Caco-2 (cell line): Measurements from ENCODE around the gene GRM1. TPM values are rescaled to one million over a fixed set of nuclear protein-coding genes. Genes with fewer than 3 reads are reported as not detected.

Experiments
- BruUV-seq: library from RNA; stranded (reverse); fragments of 400-500 nt; replicated peaks from 2 replicates; lab custom pipeline; 2021; lab: Mats Ljungman, UMichigan
- CTCF ChIA-PET: fragments of 300-600 bp; sonication (Branson Sonifier 250); formaldehyde crosslinking; loops from one replicate; lab custom pipeline; 2022; ENCODE audit warnings: antibody characterized with exemption; lab: Charles Lee
- POLR2A ChIA-PET: fragments of 300-600 bp; sonication (Branson Sonifier 250); formaldehyde crosslinking; loops from one replicate; lab custom pipeline; 2022; ENCODE audit warnings: antibody characterized with exemption; lab: Charles Lee
- DNase-seq, 2 experiments: peaks; one replicate each; pipeline versions ENCODE4 v3.0.0 to v3.0.0-alpha.2; 2020 to 2022
- H3K27me3 ChIP-seq: replicated peaks from 2 replicates; pipeline ENCODE4 v1.6.0; 2011; ENCODE audit warnings: low read length; ENCODE audit not compliant: control insufficient read depth, insufficient read depth
- H3K36me3 ChIP-seq: 2 replicates; pipeline ENCODE4 v1.5.1; 2011; ENCODE audit warnings: low read length; ENCODE audit not compliant: control insufficient read depth, insufficient read depth
- H3K4me1 ChIP-seq: fragments of 250-450 bp; sonication (Bioruptor Pico); 2 replicates; pipeline ENCODE4 v1.5.1; 2020; ENCODE audit warnings: mild to moderate bottlenecking
- H3K4me3 ChIP-seq: 2 replicates; pipeline ENCODE4 v1.5.1; 2011; ENCODE audit warnings: low read depth, mild to moderate bottlenecking, control low read depth, low read length
- H3K9me3 ChIP-seq: fragments of 250-450 bp; sonication (Bioruptor Pico); 2 replicates; pipeline ENCODE4 v1.5.1; 2020; ENCODE audit warnings: mild to moderate bottlenecking, moderate library complexity
- H3K27ac Mint-ChIP-seq: one replicate; pipeline ENCODE4 v1.8.0; 2022; ENCODE audit warnings: mixed read lengths; ENCODE audit not compliant: unreplicated experiment
- H3K27me3 Mint-ChIP-seq: one replicate; pipeline ENCODE4 v1.8.0; 2022; ENCODE audit warnings: mixed read lengths; ENCODE audit not compliant: insufficient read depth, unreplicated experiment
- H3K36me3 Mint-ChIP-seq: one replicate; pipeline ENCODE4 v1.8.0; 2022; ENCODE audit warnings: mild to moderate bottlenecking, mixed read lengths; ENCODE audit not compliant: insufficient read depth, unreplicated experiment
- H3K4me1 Mint-ChIP-seq: one replicate; pipeline ENCODE4 v1.8.0; 2022; ENCODE audit warnings: low read depth, mixed read lengths; ENCODE audit not compliant: unreplicated experiment
- H3K4me3 Mint-ChIP-seq: one replicate; pipeline ENCODE4 v1.8.0; 2022; ENCODE audit warnings: mild to moderate bottlenecking, moderate library complexity, mixed read lengths; ENCODE audit not compliant: unreplicated experiment
- H3K9me3 Mint-ChIP-seq: one replicate; pipeline ENCODE4 v1.8.0; 2022; ENCODE audit warnings: mixed read lengths; ENCODE audit not compliant: unreplicated experiment
- intact Hi-C: fragments of 100-400 bp; cut with micrococcal nuclease; formaldehyde crosslinking; loops from one replicate; pipeline ENCODE4 v1.10.0; 2022; ENCODE audit not compliant: unreplicated experiment
- total RNA-seq: library from RNA; stranded (reverse); gene quantifications from 2 replicates; pipeline ENCODE4 v1.2.3, GENCODE V29; 2022
- TF ChIP-seq, protein P1 (sequence below), 2 experiments: fragments of 200-600 bp in 1 of 2; IDR thresholded peaks; 1 replicate in 1 of 2; 2 replicates in 1 of 2; pipeline versions ENCODE4 v1.5.1 to v1.8.0; 2011 to 2022; ENCODE audit warnings: antibody characterized with exemption in 1 of 2, control low read depth in 1 of 2, inconsistent platforms in 1 of 2, low read depth in 1 of 2, low read length in 1 of 2, mild to moderate bottlenecking in 1 of 2, moderate library complexity in 1 of 2; ENCODE audit not compliant: insufficient read depth in 1 of 2, severe bottlenecking in 1 of 2, unreplicated experiment in 1 of 2

Gene GRM1
- total RNA-seq, 1 experiment from 2014 or later, result not detected

DNA sequence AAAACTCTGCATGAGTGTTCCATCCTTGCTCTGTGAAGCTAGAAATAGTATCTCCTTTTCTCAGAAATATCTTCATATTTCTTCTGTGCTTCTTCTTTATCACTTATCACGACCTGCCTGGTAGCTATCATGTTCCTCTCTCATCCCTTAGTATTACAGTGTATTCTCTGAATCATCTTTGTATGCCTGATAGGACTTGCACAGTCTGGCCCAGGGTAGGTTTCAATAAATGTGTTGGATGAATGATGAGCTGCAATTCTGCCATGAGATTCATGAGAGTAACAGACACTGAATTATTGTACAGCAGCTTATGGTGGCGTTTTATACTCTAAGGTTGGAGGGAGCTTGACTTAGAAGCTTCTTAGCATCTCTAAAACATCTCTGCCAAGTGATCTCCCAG is 66.6 kb downstream of the GRM1 start:
- H3K4me1 ChIP-seq, result no peaks in the 10 kb centered on the region
- TF ChIP-seq, protein P1, sequence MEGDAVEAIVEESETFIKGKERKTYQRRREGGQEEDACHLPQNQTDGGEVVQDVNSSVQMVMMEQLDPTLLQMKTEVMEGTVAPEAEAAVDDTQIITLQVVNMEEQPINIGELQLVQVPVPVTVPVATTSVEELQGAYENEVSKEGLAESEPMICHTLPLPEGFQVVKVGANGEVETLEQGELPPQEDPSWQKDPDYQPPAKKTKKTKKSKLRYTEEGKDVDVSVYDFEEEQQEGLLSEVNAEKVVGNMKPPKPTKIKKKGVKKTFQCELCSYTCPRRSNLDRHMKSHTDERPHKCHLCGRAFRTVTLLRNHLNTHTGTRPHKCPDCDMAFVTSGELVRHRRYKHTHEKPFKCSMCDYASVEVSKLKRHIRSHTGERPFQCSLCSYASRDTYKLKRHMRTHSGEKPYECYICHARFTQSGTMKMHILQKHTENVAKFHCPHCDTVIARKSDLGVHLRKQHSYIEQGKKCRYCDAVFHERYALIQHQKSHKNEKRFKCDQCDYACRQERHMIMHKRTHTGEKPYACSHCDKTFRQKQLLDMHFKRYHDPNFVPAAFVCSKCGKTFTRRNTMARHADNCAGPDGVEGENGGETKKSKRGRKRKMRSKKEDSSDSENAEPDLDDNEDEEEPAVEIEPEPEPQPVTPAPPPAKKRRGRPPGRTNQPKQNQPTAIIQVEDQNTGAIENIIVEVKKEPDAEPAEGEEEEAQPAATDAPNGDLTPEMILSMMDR (IDR thresholded peaks at IDR 0.05; ENCODE audit: insufficient read depth in 1 of 2, low read depth in 1 of 2, low read length in 1 of 2, severe bottlenecking in 1 of 2, unreplicated experiment in 1 of 2), result no peak
- no peak overlapping the region for H3K27ac Mint-ChIP-seq
- intact Hi-C loops, result no loop called here
- no peaks in the 10 kb centered on the region for H3K4me1 Mint-ChIP-seq
- BruUV-seq, result no TSS peak
- no peak overlapping the region for H3K4me3 Mint-ChIP-seq
- no peak overlapping the region for H3K4me3 ChIP-seq
- H3K36me3 ChIP-seq, result no peaks in the 10 kb centered on the region
- CTCF ChIA-PET, result no interaction called here
- no peak for DNase-seq
- POLR2A ChIA-PET, result no interaction called here
- H3K36me3 Mint-ChIP-seq, result no peaks in the 10 kb centered on the region
- H3K9me3 ChIP-seq, result no peaks in the 10 kb centered on the region
- peaks cover 5% of the 10 kb centered on the region for H3K27me3 Mint-ChIP-seq
- H3K9me3 Mint-ChIP-seq, result no peaks in the 10 kb centered on the region
- H3K27me3 ChIP-seq, result no peaks in the 10 kb centered on the region

DNA sequence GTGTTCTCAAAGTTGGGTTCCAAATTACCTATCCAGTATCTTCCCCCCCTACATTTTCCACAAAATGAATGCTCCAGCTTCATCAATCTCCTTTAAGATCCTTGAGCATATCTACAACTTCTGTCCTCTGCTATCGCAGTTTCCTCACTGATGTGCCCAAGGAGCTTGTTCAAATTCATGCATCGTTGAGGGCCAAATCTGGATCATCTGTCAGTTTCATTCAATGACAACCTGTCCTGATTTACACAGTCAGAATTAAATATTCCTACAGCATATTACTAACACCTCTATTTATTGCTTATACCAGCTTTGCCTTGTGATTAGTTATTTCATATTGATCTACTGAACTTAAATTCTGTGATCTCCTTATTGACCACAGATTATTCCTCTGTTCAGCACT is 68.7 kb downstream of the GRM1 start:
- no peaks in the 10 kb centered on the region for H3K9me3 Mint-ChIP-seq
- no peaks in the 10 kb centered on the region for H3K4me1 Mint-ChIP-seq
- BruUV-seq, result no TSS peak
- no peak overlapping the region for H3K4me3 Mint-ChIP-seq
- no peak overlapping the region for H3K27ac Mint-ChIP-seq
- Histone ChIP-seq H3K4me1 (no peaks in the 10 kb centered on the region), H3K36me3 (no peaks in the 10 kb centered on the region), H3K4me3 (no peak overlapping the region), H3K9me3 (no peaks in the 10 kb centered on the region), H3K27me3 (no peaks in the 10 kb centered on the region)
- intact Hi-C loops, result no loop called here
- no peaks in the 10 kb centered on the region for H3K36me3 Mint-ChIP-seq
- ChIA-PET CTCF (no interaction called here), POLR2A (no interaction called here)
- DNase-seq, result no peak
- TF ChIP-seq, protein P1 (IDR thresholded peaks at IDR 0.05; ENCODE audit: insufficient read depth in 1 of 2, low read depth in 1 of 2, low read length in 1 of 2, severe bottlenecking in 1 of 2, unreplicated experiment in 1 of 2), result no peak
- H3K27me3 Mint-ChIP-seq, result peaks cover 5% of the 10 kb centered on the region

DNA sequence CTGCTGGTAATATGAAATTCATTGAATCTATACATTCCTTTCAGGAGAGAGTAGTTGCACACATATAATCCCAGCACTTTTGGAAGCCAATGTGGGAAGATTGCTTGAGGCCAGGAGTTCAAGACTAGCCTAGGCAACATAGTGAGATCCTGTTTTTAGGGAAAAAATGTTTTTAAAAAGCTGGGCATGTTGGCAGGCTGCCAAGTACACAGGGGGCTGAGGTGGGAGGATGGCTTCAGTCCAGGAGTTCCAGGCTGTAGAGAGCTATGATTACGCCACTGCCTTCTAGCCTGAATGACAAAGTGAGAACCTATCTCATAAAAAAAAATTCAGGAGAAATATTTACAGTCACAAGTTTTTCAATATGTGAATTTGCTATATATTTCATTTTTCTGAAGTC is 71.9 kb downstream of the GRM1 start:
- Histone ChIP-seq H3K4me1 (no peaks in the 10 kb centered on the region), H3K4me3 (no peak overlapping the region), H3K9me3 (no peaks in the 10 kb centered on the region), H3K36me3 (no peaks in the 10 kb centered on the region), H3K27me3 (no peaks in the 10 kb centered on the region)
- DNase-seq, result no peak
- Mint-ChIP-seq H3K4me1 (no peaks in the 10 kb centered on the region), H3K27ac (no peak overlapping the region), H3K36me3 (no peaks in the 10 kb centered on the region), H3K9me3 (no peaks in the 10 kb centered on the region), H3K4me3 (no peak overlapping the region), H3K27me3 (peaks cover 2% of the 10 kb centered on the region)
- ChIA-PET CTCF (no interaction called here), POLR2A (no interaction called here)
- BruUV-seq, result no TSS peak
- TF ChIP-seq, protein P1 (IDR thresholded peaks at IDR 0.05; ENCODE audit: insufficient read depth in 1 of 2, low read depth in 1 of 2, low read length in 1 of 2, severe bottlenecking in 1 of 2, unreplicated experiment in 1 of 2), result no peak
- intact Hi-C loops, result no loop called here
